Ovary (tissue), 3 donors: Measurements from ENCODE around the gene CHKA.

Experiments
- EP300 ChIP-seq: sonication (generic); formaldehyde crosslinking; IDR thresholded peaks from one replicate; pipeline ENCODE4 v1.6.1; 2017; ENCODE audit warnings: antibody characterized with exemption
- POLR2A ChIP-seq: fragments of 450-650 bp; IDR thresholded peaks from one replicate; pipeline ENCODE4 v1.6.1; 2017; ENCODE audit warnings: antibody characterized with exemption, mild to moderate bottlenecking, moderate library complexity
- TF ChIP-seq, protein P1 (sequence below), 3 donors: fragments of 450-650 bp in 2 of 3; fragments of 200-600 bp in 1 of 3; IDR thresholded peaks; one replicate each; pipeline versions ENCODE4 v1.5.1 to v1.8.0; 2016 to 2022; ENCODE audit warnings: antibody characterized with exemption in 3 of 3, mild to moderate bottlenecking in 1 of 3
- donor health status: DM: no; HTN: no; CAD: no.

DNA sequence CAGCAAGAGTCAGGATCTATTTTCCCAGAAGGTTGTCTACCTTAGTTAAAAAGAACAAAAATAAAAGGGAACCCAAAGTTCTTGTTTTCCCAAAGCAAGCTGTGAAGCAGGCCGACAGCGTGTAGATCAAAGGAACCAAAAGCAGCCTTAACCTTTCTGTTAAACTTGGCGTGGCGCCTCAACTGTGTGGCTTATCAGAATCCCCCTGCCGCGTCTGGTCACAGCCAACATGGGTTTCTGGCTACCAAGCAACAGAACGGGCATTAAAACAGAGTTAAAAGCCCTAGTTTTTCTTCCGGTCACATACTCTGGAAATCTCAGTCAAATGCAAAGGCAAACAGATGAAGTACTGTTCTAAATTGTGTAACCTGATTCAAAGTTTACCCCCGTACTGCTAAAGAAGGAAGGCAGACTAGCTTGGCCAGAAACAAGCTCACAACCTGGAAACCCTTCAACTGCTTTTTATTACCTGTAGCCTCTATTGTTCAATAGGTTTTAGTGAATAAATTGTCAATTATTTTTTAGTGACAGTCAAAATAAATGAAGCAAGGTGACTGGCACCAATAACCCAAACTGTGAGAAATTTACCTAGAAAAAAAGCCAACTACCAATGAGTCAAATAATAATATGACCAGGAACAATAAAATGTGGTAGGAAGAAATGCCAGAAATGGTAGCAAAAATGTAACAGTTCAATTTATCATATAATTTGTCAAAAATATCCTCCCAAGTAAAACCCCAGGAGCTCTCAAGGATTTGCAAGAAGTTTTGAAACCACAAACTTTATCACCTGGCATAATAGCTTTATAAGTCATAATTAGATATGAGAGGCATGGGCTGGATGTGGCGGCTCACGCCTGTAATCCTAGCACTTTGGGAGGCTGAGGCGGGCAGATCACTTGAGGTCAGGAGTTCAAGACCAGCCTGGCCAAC is 21.4 kb downstream of the CHKA start:
- TF ChIP-seq EP300 (no peak), POLR2A (no peak)
- TF ChIP-seq, protein P1, sequence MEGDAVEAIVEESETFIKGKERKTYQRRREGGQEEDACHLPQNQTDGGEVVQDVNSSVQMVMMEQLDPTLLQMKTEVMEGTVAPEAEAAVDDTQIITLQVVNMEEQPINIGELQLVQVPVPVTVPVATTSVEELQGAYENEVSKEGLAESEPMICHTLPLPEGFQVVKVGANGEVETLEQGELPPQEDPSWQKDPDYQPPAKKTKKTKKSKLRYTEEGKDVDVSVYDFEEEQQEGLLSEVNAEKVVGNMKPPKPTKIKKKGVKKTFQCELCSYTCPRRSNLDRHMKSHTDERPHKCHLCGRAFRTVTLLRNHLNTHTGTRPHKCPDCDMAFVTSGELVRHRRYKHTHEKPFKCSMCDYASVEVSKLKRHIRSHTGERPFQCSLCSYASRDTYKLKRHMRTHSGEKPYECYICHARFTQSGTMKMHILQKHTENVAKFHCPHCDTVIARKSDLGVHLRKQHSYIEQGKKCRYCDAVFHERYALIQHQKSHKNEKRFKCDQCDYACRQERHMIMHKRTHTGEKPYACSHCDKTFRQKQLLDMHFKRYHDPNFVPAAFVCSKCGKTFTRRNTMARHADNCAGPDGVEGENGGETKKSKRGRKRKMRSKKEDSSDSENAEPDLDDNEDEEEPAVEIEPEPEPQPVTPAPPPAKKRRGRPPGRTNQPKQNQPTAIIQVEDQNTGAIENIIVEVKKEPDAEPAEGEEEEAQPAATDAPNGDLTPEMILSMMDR (IDR thresholded peaks at IDR 0.05) = no peak
